NB4 (cell line): ENCODE results near the gene MFAP5.

Source experiments
- POLR2A ChIP-seq: IDR thresholded peaks from 2 replicates; pipeline ENCODE4 v1.6.1; 2011; ENCODE audit warnings: mild to moderate bottlenecking; ENCODE audit not compliant: insufficient read length; ENCODE audit errors: extremely low read depth
- TF ChIP-seq, protein P1 (sequence below): IDR thresholded peaks from one replicate; pipeline ENCODE4 v1.5.1; 2012; ENCODE audit warnings: low read depth, low read length

GRCh38 chr12:8661016-8661415 lies 1.6 kb downstream of the MFAP5 start:
- TF ChIP-seq, protein P1, sequence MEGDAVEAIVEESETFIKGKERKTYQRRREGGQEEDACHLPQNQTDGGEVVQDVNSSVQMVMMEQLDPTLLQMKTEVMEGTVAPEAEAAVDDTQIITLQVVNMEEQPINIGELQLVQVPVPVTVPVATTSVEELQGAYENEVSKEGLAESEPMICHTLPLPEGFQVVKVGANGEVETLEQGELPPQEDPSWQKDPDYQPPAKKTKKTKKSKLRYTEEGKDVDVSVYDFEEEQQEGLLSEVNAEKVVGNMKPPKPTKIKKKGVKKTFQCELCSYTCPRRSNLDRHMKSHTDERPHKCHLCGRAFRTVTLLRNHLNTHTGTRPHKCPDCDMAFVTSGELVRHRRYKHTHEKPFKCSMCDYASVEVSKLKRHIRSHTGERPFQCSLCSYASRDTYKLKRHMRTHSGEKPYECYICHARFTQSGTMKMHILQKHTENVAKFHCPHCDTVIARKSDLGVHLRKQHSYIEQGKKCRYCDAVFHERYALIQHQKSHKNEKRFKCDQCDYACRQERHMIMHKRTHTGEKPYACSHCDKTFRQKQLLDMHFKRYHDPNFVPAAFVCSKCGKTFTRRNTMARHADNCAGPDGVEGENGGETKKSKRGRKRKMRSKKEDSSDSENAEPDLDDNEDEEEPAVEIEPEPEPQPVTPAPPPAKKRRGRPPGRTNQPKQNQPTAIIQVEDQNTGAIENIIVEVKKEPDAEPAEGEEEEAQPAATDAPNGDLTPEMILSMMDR = no peak
- TF ChIP-seq POLR2A = no peak
